Parathyroid adenoma (tissue), 2 donors: Measurements from ENCODE around the gene CTDSPL.

Experiments
- H2AFZ ChIP-seq: fragments of 300-600 bp; sonication (generic); one replicate; pipeline ENCODE4 v1.7.0; 2017; ENCODE audit warnings: antibody characterized with exemption, mild to moderate bottlenecking
- H3K27ac ChIP-seq: fragments of 300-600 bp; sonication (generic); one replicate; pipeline ENCODE4 v1.7.0; 2017
- H3K27me3 ChIP-seq: fragments of 300-600 bp; sonication (generic); one replicate; pipeline ENCODE4 v1.7.0; 2017; ENCODE audit warnings: low read length; ENCODE audit not compliant: control insufficient read depth, insufficient read depth
- H3K36me3 ChIP-seq: fragments of 300-600 bp; sonication (generic); one replicate; pipeline ENCODE4 v1.7.0; 2017; ENCODE audit warnings: low read length; ENCODE audit not compliant: control insufficient read depth, insufficient read depth
- H3K4me1 ChIP-seq: fragments of 300-600 bp; sonication (generic); one replicate; pipeline ENCODE4 v1.7.0; 2017; ENCODE audit warnings: control low read depth
- H3K4me2 ChIP-seq: fragments of 300-600 bp; sonication (generic); one replicate; pipeline ENCODE4 v1.7.0; 2017; ENCODE audit warnings: low read length
- H3K4me3 ChIP-seq: fragments of 300-600 bp; sonication (generic); one replicate; pipeline ENCODE4 v1.7.0; 2017; ENCODE audit warnings: low read depth, low read length
- H3K79me2 ChIP-seq: fragments of 300-600 bp; sonication (generic); one replicate; pipeline ENCODE4 v1.7.0; 2017; ENCODE audit warnings: control low read depth
- H3K9ac ChIP-seq: fragments of 300-600 bp; sonication (generic); one replicate; pipeline ENCODE4 v1.7.0; 2017; ENCODE audit warnings: mild to moderate bottlenecking
- H3K9me3 ChIP-seq: fragments of 300-600 bp; sonication (generic); one replicate; pipeline ENCODE4 v1.7.0; 2017; ENCODE audit warnings: low read length; ENCODE audit not compliant: control insufficient read depth
- CTCF ChIP-seq: fragments of 300-600 bp; sonication (generic); IDR thresholded peaks from one replicate; pipeline ENCODE4 v1.7.0; 2017; ENCODE audit warnings: antibody characterized with exemption, mild to moderate bottlenecking
- donor health status: primary hyperparathyroidism.

The CTDSPL gene

DNA sequence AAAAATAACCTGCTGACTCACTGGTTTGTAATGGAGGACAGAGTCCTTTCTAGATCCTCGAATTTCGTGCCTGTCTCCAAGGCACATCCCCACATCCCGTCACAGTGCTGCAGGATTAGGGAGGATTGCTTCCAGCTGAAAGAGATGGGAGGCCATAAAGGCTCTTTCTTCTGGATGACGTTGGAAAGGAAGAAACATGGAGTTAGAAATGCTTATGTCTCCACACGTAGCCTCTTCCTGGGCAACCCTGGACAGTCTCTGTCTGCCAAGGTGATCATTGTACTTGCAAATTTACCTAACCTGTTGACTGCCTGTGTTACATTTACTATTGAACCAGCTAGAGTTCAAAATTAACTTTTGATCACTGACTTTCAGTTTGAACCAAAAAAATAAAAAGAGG, 101.3 kb downstream of the CTDSPL start:
- no peaks in the 10 kb centered on the region for H3K27me3 ChIP-seq
- no peaks in the 10 kb centered on the region for H3K9me3 ChIP-seq
- H3K36me3 ChIP-seq, result no peaks in the 10 kb centered on the region
- H3K27ac ChIP-seq, result no peak overlapping the region
- no peak overlapping the region for H3K4me3 ChIP-seq
- H3K4me2 ChIP-seq, result no peak overlapping the region
- TF ChIP-seq CTCF, result no peak
- peaks cover 3% of the 10 kb centered on the region for H3K79me2 ChIP-seq
- H2AFZ ChIP-seq, result no peak overlapping the region
- no peak overlapping the region for H3K9ac ChIP-seq
- H3K4me1 ChIP-seq, result no peaks in the 10 kb centered on the region

DNA sequence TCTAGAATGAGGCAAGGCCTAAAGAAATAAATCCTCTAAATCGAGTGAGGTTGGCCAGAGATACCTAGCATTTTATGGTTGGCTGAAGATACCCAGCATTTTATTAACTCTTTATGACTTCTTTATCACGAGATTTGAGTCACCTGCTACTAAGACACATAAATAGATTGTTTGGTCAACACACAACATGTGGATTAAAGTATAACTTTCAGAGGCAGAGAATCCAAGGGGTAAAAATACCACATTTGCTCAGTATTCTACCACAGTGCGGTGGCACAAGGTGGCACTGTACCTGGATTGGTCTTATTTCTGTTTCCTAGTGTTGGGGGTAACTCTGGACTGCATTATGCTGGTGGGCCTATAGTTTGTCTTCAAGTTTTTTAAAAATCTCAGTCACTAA, 102.0 kb downstream of the CTDSPL start:
- H3K4me2 ChIP-seq, result no peak overlapping the region
- no peaks in the 10 kb centered on the region for H3K9me3 ChIP-seq
- no peak overlapping the region for H3K27ac ChIP-seq
- no peak overlapping the region for H3K9ac ChIP-seq
- peaks cover 3% of the 10 kb centered on the region for H3K79me2 ChIP-seq
- H3K27me3 ChIP-seq, result no peaks in the 10 kb centered on the region
- H3K4me3 ChIP-seq, result no peak overlapping the region
- no peak overlapping the region for H2AFZ ChIP-seq
- no peaks in the 10 kb centered on the region for H3K4me1 ChIP-seq
- TF ChIP-seq CTCF, result no peak
- H3K36me3 ChIP-seq, result no peaks in the 10 kb centered on the region

DNA sequence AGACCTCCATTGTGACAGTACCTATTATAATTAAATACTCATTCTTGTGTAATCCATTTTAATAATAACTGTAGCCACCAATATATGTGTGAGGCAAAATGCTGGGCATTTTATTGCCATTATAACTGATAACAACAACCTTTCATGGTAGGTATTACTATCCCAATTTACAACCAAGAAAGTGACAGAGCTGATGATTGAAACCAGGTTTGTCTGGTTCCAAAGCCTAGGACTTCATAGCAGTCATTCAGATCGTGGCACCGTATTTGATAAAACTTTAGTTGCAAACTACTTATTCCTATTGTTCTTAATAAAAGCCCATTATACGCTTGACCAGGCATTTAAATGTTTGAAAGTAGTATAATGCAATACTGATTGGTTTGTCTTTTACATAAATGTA, 102.5 kb downstream of the CTDSPL start:
- H3K79me2 ChIP-seq, result peaks cover 3% of the 10 kb centered on the region
- no peaks in the 10 kb centered on the region for H3K36me3 ChIP-seq
- H3K9me3 ChIP-seq, result no peaks in the 10 kb centered on the region
- H2AFZ ChIP-seq, result no peak overlapping the region
- TF ChIP-seq CTCF, result no peak
- H3K27ac ChIP-seq, result no peak overlapping the region
- H3K4me2 ChIP-seq, result no peak overlapping the region
- no peak overlapping the region for H3K4me3 ChIP-seq
- H3K9ac ChIP-seq, result no peak overlapping the region
- H3K27me3 ChIP-seq, result no peaks in the 10 kb centered on the region
- H3K4me1 ChIP-seq, result no peaks in the 10 kb centered on the region

- H3K27me3 ChIP-seq, result no peaks in the 10 kb centered on the region
- H3K4me1 ChIP-seq, result no peaks in the 10 kb centered on the region
- H2AFZ ChIP-seq, result no peak overlapping the region
- no peak overlapping the region for H3K9ac ChIP-seq
- H3K27ac ChIP-seq, result no peak overlapping the region
- no peaks in the 10 kb centered on the region for H3K36me3 ChIP-seq
- peaks cover 3% of the 10 kb centered on the region for H3K79me2 ChIP-seq
- no peak overlapping the region for H3K4me3 ChIP-seq
- no peaks in the 10 kb centered on the region for H3K9me3 ChIP-seq
- no peak for TF ChIP-seq CTCF
- no peak overlapping the region for H3K4me2 ChIP-seq
Observed at GRCh38 chr3:37964716-37965115, 103.0 kb downstream of the CTDSPL start.

- no peaks in the 10 kb centered on the region for H3K9me3 ChIP-seq
- H3K4me3 ChIP-seq, result no peak overlapping the region
- no peak overlapping the region for H3K4me2 ChIP-seq
- H3K27me3 ChIP-seq, result no peaks in the 10 kb centered on the region
- no peak overlapping the region for H3K27ac ChIP-seq
- H3K4me1 ChIP-seq, result no peaks in the 10 kb centered on the region
- no peak overlapping the region for H2AFZ ChIP-seq
- peaks cover 3% of the 10 kb centered on the region for H3K79me2 ChIP-seq
- no peak overlapping the region for H3K9ac ChIP-seq
- H3K36me3 ChIP-seq, result no peaks in the 10 kb centered on the region
- peak; percentile 86 for TF ChIP-seq CTCF
Observed at GRCh38 chr3:37967260-37967881, 105.7 kb downstream of the CTDSPL start.
